Fibroblast of lung (primary cell): ENCODE results near the gene RGS17.
"Not testable (repeated sequence)": the region's sequence is repeated elsewhere in the genome, so short reads cannot be mapped to it uniquely, and the experiment has no call there.

Experiments used
- CTCF ChIP-seq, 2 donors: IDR thresholded peaks in 1 of 2; conservative IDR thresholded peaks in 1 of 2; 1 replicate in 1 of 2; 2 replicates in 1 of 2; pipeline ENCODE4 v1.5.1; 2011 to 2012; ENCODE audit warnings: low read length in 2 of 2, control low read depth in 1 of 2, inconsistent platforms in 1 of 2, low read depth in 1 of 2, mild to moderate bottlenecking in 1 of 2
- EZH2 ChIP-seq: IDR thresholded peaks from 2 replicates; pipeline ENCODE4 v1.5.1; 2012; ENCODE audit warnings: low read length, control low read depth, mild to moderate bottlenecking; ENCODE audit errors: missing control alignments

- TF ChIP-seq CTCF (conservative IDR thresholded peaks at IDR 0.05 in 1 of 2, IDR thresholded peaks at IDR 0.05 in 1 of 2; ENCODE audit: low read depth in 1 of 2, low read length in 2 of 2); EZH2: not testable (repeated sequence)
These were observed 164.8 kb downstream of the RGS17 start for GRCh38 chr6:152966168-152966894.
